Measurements from ENCODE around the gene CLDN22.

CLDN22 gene

GRCh38 chr4:183320211-183321059, at the start of gene CLDN22:
Gene CLDN22, minus strand, starts transcription at chr4:183320276. Its CDS starts 58 bp downstream, at chr4:183320218.
- DNase-seq (ENCODE audit: low read depth in 3 of 3, low spot score in 1 of 3): no peak

- no peak for DNase-seq (ENCODE audit: low read depth in 3 of 3, low spot score in 1 of 3)
Measured at GRCh38 chr4:183369073-183369472, 49.0 kb upstream of the CLDN22 start.

DNA sequence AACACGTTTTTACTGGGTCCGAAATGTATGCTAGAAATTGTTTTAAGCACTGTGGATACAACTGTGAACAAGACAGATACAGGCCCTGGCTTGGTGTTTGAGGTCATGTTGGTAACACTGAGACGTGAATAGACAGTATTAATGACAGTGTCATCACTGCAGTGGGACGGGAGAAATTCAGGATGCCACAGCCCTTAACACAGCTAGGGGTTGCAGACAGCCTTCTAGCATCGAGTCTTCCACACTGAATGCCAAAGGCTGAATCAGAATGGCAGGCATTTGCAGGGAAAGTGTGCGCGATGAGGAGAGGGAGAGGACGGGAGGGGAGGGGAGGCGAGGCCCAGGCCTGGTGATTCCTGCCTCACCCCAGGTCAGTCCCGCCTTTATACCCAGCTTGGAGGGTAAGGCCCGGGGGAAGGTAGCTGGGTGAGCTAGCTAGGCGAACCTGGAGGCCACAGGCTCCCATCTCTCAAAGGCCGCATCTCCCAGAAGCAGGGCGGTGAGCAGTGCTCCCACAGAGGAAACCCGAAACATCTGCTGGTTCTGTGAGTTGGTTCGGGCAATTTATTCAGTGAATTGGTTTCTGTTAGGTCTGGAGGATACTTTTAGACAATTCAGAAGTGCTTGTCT, 46.2 kb upstream of the CLDN22 start:
- no peak for DNase-seq (ENCODE audit: low read depth in 3 of 3, low spot score in 1 of 3)

GRCh38 chr4:183364025-183364424, 43.9 kb upstream of the CLDN22 start:
- DNase-seq (ENCODE audit: low read depth in 3 of 3, low spot score in 1 of 3): no peak

DNA sequence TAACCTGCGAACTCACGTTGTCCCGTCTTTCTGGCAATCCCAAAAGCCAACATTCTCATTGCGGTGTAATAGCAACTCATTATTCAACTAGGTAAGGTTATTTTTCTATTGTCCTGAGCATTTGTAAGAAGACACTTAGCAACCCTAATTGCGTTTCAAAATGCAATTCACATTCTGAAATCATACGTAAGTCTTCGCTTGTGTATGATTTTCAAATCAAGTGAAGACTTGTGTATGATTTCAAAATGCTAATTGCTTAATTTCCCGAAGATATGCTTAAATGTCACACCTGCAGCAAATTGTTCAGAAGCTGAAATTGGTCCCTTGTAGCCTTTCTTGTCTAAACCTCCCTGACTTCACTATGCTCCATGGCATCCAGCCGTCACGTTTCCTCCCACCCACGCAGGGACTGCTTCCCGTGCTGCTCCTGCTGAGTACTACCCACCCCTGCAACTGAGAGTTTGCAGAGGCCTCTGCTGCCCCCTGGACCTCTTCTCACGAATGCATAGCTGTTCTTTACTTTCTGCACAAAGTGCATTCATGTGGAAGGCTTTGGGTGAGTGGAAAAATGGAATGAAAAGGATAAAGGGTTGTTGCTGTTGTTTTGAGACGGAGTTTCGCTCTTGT, 43.0 kb upstream of the CLDN22 start:
- no peak for DNase-seq (ENCODE audit: low read depth in 3 of 3, low spot score in 1 of 3)

DNA sequence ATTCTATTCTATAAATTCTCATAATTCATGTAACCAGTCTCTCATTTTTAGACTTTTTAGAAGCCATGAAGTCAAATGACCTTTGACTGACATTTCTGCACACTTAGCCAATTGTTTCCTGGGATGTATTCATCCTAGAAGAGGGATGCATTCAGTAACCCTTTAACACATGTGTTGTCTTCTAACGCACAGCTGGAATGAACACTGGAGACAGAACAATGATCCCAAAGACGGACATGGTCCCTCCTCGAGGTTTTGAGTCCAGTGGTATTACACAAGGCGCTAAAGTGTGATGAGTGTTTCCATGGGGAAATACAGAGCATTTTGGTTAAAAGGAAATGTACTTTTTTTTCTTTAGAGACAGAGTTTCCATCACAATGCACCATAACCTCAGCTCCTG, 42.0 kb upstream of the CLDN22 start:
- no peak for DNase-seq (ENCODE audit: low read depth in 3 of 3, low spot score in 1 of 3)

DNA sequence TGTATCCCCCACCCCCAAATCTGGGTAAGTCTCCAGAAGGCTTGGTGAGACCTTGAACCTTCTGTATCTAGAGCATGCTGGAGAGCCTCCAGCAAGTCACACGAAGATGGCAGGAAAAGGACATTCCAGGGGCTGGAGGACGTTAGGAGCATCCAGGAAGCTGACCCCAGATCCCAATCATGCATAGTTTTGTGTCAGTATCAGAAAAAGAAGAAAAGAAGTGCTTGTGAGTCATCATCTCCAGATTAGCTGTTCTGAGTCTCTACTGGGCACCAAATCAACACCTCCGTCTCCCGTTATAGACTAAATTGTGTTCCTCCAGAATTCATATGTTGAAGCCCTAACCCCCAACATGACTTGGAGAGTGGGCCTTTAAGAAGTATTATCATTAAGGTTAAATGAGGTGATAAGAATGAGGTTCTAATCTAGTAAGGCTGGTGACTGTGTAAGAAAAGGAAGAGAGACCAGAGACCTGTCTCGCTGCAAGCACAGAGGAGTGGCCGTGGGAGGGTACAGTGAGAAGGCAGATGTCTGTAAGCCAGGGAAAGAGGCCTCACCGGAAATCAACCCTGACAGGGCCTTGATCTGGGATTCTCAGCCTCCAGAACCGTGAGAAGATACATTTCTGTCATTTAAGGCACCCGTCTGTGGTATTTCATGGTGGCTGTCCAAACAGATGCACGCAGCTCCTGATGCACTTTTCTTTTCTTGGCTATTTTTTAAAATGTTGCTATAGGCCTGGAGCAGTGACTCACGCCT, 40.3 kb upstream of the CLDN22 start:
- DNase-seq (ENCODE audit: low read depth in 3 of 3, low spot score in 1 of 3): no peak

DNA sequence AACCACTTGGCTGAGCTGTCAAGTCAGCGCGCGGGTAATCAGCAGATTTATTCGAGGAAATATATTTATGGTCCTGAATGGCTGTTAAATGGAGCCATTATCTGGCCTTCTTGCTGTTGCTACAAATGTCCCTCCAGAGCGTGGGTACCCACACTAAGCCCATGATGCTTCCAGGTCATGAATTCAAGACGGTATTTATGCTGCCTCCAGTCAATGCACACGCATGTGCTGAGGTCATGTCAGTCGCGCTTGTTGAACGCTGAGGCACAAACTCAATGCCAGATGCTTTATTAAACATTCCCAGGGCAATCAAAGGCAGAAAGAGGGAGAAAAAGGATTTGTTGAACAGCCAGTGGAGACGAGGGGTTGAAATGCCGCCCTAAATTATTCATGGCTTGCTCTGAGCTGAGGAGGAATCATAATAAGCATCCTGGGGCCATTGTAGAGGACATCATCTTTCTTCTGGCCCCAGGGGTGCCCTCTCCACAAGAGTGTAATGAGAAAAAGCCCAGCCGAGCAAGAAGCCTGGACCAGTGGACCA, 38.2 kb upstream of the CLDN22 start:
- no peak for DNase-seq (ENCODE audit: low read depth in 3 of 3, low spot score in 1 of 3)

- no peak for DNase-seq (ENCODE audit: low read depth in 3 of 3, low spot score in 1 of 3)
Measured at GRCh38 chr4:183356931-183357675, 37.0 kb upstream of the CLDN22 start.

DNA sequence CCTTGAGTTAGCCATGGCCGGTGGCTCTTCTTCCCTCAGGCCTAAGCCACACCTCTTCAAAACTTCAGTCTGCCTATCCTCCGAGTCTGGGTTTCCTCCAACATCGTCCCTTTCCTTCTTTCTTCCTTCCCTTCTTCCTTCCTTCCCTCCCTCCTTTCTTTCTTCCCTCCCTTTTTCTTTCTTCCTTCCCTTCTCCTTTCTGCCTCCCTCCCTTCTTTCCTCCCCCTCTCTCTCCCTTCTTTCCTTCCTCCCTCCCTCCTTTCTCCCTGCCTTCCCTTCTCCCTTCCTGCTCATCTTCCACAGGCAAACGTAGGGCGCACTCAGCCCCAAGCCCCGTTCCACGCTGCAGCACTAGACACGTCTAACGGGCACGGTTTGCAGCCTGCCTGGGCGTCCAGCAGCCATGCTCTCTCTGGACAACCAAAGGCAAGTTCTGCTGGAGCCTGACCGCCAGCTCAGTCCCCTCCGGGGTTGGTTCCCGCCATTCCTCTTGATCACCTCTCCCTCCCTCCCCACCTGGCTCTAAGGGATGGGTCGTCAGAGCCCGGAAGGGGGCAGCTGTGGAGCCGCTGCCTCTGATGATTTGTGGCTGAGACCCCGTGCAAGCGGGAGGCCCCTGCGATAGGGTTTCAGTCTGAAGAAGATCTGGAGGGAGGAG, 36.2 kb upstream of the CLDN22 start:
- DNase-seq (ENCODE audit: low read depth in 3 of 3, low spot score in 1 of 3): no peak

DNA sequence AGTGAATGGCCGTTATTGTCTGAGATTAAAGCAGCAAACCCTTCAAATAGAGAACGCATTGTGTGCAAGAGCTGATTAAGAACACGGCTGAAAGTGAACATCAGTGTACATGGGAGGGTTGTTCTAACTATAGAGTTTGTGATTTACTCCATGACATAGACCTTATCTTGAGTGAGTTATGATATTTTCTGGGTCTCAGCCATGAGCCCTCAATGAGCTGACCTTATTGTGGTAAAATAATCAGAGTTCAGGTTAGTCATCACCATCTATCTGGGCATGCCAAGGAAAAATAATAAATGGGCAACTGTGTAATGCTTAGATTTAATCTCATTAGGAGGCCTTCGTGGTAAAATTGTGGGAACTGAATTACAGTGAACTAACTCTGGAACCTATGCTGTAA, 35.3 kb upstream of the CLDN22 start:
- DNase-seq (ENCODE audit: low read depth in 3 of 3, low spot score in 1 of 3): no peak

DNA sequence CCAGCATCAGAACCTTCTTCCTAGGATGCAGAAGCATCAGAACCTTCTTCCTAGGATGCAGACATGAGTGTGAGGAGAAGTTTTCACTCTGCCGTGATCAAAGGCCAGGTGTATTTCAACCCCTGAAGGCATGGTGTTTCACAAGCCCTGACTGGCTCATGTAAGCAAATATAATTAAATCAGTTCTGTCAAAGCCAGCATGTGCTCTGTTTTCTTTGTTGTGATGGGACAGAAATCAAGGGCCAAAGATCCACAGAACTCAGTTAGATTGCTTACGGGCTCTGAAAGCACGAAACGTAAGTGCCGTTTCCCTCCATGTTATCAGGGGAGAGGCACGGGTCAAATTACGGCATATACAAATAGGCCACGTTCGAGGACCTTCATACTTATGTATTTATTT, 34.1 kb upstream of the CLDN22 start:
- no peak for DNase-seq (ENCODE audit: low read depth in 3 of 3, low spot score in 1 of 3)

GRCh38 chr4:183353557-183353956, 33.5 kb upstream of the CLDN22 start:
- DNase-seq (ENCODE audit: low read depth in 3 of 3, low spot score in 1 of 3): no peak

DNA sequence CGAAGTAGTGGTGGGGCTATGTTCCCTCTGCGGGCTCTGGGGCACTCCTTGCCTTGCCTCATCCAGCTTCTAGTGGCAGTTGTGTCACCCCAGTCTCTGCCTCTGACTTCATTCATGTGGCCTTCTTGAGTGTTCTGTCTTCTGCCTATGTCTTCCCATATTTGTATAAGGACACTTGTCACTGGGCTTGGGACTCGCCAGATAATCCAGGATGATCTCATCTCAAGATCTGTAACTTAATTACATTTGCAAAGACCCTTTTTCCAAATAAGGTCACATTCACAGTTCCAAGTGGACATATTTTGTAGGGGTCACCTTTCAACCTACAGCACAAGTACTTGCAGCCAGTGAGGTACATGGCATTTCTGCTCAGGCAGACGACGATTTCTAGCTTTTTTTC, 32.5 kb upstream of the CLDN22 start:
- DNase-seq (ENCODE audit: low read depth in 3 of 3, low spot score in 1 of 3): no peak

- DNase-seq (ENCODE audit: low read depth in 3 of 3, low spot score in 1 of 3): no peak
Measured at GRCh38 chr4:183350317-183351071, 30.4 kb upstream of the CLDN22 start.

GRCh38 chr4:183349673-183350072, 29.6 kb upstream of the CLDN22 start:
- DNase-seq (ENCODE audit: low read depth in 3 of 3, low spot score in 1 of 3): no peak

DNA sequence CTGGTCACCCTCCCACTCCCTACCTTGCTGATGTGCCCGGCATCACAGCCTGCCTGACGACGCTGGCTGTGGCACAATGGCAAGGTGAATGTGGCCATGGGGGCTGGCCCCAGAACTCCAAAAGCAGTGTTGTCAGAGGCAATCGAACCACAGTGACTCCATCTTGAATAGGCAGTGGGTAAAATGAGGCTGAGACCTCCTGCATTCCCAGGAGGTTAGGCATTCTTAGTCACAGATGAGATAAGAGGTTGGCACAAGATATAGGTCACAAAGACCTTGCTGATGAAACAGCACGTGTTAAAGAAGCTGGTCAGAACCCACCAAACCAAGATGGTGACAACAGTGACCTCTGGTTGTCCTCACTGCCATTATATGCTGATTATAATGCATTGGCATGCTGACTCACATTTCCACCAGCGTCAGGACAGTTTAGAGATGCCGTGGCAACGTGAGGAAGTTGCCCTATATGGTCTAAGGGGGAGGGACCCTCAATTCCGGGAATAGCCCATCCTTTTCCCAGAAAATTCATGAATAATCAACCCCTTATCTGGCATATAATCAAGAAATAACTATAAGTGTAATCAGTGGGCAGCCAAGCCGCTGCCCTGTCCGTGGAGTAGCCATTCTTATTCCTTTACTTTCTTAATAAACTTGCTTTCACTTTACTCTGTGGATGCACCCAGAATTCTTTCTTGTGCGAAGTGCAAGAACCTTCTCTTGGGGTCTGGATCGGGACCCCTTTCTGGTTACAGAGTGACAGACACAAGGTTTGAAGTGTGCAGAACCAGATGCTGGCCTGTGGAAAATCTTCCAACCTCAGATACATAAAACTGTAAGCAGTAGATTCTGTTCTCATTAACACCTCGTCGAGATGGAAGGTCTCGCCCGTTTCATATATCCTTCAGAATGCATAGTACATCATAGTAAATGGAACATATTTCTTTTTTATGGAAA, 28.9 kb upstream of the CLDN22 start:
- DNase-seq (ENCODE audit: low read depth in 3 of 3, low spot score in 1 of 3): no peak

DNA sequence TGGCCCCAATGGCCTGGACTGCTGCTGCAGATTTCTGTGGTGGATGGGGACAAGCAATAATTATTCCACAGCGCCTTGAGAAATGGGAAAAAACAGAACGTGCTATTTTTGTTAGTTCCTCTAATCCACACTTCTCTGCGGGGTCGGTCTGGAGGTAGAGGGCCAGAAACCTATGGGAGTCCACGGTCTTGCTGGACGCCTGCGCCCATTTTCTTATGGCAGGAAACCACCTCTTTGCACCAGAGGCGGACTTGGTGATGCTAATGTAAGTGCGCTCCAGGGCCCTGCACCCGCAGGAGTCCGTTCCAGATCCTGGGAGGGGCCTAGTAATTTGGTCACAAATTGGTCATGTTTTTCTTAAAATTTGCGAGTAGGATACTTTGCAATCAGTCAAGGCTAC, 28.1 kb upstream of the CLDN22 start:
- no peak for DNase-seq (ENCODE audit: low read depth in 3 of 3, low spot score in 1 of 3)
